ENCODE data around the gene KRTAP2-2.
"Not testable (repeated sequence)": the region's sequence is repeated elsewhere in the genome, so short reads cannot be mapped to it uniquely, and the experiment has no call there.

The KRTAP2-2 gene

DNA sequence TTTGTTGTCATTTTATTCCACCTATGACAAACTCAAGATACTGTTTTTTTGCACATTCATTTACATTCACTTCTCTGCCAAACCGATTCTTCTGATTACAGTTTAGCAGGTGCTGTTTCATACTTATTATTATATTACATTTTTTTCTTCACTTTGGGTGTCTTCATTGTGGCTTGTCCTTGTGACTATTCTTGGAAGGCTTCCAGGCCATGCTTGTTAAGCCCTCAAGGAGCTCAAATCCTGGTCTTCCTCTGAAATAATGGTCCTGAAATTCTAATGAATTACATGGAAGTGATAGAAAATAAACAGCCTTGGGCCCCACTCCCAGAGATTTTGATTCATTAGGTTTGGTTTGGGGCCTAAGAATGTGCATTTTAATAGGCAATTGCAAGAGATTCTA is 9.3 kb upstream of the KRTAP2-2 start:
- no peak for DNase-seq (ENCODE audit: low spot score)

DNA sequence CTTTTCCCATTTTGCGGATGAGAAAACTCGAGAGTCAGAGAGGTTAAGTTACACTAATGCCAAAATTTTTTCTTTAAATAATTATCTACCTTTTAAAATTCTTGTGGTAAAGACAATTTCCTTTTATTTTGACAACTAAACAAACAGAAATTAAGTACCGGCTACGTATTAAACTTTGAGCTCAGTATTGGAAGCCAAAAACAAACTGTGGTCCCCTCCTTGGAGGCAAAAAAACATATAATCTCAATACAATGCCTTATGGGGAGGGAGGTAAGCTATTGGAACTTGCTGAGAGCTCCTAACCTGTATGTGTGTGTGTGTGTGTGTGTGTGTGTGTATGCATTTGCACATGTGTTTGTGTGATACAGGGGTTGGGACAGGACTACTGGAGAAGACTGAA is 8.4 kb upstream of the KRTAP2-2 start:
- DNase-seq (ENCODE audit: low spot score): no peak

DNA sequence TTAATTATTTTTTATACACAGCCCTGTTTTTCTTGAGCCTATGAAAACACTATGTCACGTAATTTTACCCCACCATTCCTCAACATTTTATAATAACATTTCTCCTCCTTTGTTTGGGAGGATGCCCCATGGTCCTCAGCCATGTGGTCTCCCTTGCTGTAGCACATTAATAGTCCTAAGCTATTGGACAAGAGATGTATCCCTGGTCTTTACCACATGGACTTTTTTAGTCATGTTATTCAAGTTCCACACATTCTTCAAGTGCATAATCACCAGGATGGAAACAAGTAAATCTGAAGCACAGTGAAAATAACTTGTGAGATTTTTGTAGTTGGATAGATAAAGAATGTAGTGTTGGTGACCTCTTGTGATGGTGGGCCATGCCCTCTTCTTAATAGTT is 6.9 kb upstream of the KRTAP2-2 start:
- DNase-seq (ENCODE audit: low spot score): no peak

DNA sequence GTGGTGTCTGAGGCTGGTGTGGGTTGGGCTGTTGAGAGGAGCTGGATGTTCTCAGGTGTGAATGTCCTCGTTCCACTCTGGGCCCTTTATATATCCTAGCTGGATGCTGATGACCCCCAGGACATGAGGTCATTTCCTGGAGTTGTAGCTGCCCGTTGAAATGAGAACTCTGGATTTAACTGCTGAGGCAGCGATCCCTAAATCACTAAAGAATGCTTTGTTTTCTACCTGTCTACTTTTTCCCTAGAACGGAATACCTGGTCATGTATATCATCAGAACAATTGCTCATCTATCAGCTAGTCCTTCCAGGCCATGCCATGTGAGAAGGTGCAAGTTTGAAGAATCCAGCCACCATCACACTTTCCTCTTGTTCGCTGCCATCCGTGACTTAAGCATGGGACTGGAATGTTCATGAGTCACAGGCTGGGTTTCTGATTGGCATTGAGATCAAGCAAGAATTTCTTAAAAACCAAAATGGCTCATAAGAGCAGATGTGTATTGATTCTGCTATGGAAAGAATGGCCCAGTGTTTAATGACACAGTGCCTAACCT is 5.1 kb upstream of the KRTAP2-2 start, which contains the start of gene KRTAP2-3:
KRTAP2-3 (minus strand) TSS at position 63 of the 553 bp plus-strand sequence. CDS start 64 bp downstream, outside the sequence.
- DNase-seq (ENCODE audit: low spot score): no peak

GRCh38 chr17:41059276-41060051 is 4.4 kb upstream of the KRTAP2-2 start:
- DNase-seq (ENCODE audit: low spot score): not testable (repeated sequence)

DNA sequence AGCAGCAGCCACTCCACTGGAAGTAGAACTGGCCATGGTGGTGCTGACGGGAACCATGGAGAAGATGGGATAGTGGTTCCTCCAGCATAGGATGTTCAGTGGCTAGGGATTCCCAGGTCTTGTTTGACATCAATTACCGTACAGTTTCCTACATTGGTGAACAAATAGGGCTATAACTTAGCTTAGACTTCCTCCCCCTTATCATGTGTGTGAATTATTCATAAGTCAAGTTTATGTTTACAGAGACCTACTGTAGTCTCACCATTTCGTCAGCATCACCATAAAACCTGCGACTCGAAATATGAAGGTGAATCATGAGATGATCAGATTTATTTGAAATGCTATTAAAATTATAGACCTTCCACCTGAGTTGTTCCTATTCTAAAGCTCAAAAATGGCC is 3.7 kb upstream of the KRTAP2-2 start:
- DNase-seq (ENCODE audit: low spot score): no peak

DNA sequence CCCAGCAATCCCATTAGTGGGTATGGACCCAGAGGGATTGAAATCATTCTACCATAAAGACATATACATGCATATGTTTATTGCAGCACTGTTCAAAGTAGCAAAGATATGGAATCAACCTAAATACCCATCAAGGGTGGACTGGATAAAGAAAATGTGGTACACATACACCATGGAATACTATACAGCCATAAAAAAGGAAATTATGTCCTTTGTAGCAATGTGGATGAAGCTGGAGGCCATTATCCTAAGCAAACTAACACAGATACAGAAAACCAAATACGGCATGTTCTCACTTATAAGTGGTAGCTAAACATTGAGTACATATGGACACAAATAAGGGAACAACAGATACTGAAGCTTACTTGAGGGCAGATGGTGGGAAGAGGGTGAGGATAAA is 2.5 kb upstream of the KRTAP2-2 start:
- DNase-seq (ENCODE audit: low spot score): no peak

DNA sequence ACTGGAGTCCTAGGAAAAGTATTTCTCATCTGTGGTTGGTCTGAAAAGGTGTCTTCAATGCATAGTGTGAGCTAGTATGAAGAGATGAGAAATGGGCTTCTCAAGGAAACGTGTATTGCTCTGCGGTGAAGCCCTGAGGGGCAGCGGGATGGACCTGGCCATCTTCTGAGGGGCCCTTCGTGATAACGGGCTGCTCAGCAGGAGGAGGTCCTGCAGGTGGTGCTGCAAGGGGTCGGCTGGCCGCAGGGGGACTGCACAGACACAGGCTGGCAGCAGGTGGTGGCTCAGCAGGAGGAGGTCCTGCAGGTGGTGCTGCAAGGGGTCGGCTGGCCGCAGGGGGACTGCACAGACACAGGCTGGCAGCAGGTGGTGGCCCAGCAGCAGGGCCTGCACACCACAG is 474 bp downstream of the KRTAP2-2 start:
- DNase-seq (ENCODE audit: low spot score): not testable (repeated sequence)

GRCh38 chr17:41054025-41054424 is 1.0 kb downstream of the KRTAP2-2 start:
- DNase-seq (ENCODE audit: low spot score): no peak

GRCh38 chr17:41052566-41052965 is 2.5 kb downstream of the KRTAP2-2 start:
- no peak for DNase-seq (ENCODE audit: low spot score)

- no peak for DNase-seq (ENCODE audit: low spot score)
Observed at GRCh38 chr17:41049110-41049509, 5.9 kb downstream of the KRTAP2-2 start.

DNA sequence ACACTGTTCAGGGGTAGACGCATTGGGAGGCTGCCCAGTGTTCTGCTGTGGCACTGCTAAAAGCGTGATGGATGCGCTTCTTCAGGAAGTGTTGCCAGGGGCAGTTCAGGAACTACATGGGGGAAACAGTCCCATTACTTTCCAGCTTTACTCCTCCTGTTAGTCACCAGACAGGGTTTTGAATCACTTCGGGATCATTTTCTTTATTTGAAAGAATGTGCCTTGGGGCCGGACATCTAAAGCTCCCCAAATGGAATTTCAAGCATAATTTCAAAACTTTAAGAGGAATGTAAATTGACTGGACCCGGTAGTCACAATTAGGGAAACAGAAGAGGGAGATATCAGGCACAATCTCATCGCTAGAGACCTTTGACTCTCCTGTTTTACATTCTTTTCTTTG is 6.6 kb downstream of the KRTAP2-2 start:
- no peak for DNase-seq (ENCODE audit: low spot score)

DNA sequence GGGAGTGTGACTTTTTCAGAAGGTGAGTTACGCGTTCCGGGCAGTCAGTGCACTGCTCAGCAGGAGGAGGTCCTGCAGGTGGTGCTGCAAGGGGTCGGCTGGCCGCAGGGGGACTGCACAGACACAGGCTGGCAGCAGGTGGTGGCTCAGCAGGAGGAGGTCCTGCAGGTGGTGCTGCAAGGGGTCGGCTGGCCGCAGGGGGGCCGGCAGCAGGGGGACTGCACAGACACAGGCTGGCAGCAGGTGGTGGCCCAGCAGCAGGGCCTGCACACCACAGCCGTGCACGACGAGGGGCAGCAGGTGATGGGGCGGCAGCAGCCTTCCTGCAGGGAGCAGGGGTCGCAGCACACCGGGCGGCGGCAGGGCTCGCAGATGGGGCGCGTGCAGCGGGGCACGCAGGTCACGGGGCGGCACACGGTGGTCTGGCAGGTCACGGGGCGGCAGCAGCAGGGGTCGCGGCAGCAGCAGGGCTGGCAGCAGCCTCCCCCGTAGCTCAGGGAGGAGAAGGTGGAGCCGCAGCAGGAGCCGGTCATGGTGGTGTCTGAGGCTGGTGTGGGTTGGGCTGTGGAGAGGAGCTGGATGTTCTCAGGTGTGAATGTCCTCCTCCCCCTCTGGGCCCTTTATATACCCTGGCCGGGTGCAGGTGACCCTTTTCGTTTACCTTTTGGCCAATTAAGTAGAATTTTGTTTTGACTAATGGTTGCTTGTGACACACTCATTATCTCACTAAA is 8.1 kb downstream of the KRTAP2-2 start, which contains the start of gene KRTAP2-1:
KRTAP2-1 (minus strand) TSS at position 582 of the 731 bp plus-strand sequence; CDS start at position 533, 49 bp downstream.
- DNase-seq (ENCODE audit: low spot score): not testable (repeated sequence)

DNA sequence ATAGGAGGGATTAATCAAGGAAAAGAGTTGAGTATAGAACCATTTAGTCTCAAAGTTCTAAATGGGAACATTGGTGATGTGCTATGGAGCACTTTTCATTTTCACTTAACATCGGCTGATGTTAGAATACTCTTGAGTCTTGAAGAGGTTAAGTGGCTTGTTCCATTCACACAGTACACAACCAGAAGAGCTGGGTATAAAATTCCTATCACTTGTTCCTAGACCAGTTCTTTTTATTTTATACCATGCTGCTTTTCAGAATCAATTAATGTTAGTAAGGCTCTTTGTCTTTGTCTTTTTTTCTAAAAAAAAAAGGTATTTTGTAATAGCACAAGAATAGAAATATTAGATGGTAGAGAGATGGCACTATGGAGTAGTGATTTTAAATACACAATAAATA is 12.1 kb downstream of the KRTAP2-2 start:
- no peak for DNase-seq (ENCODE audit: low spot score)

GRCh38 chr17:41040783-41041571 is 14.1 kb downstream of the KRTAP2-2 start, which contains the start of gene KRTAP1-1:
Gene KRTAP1-1 (minus strand): TSS chr17:41041450. CDS start chr17:41041397, 53 bp downstream.
- DNase-seq (ENCODE audit: low spot score): not testable (repeated sequence)

DNA sequence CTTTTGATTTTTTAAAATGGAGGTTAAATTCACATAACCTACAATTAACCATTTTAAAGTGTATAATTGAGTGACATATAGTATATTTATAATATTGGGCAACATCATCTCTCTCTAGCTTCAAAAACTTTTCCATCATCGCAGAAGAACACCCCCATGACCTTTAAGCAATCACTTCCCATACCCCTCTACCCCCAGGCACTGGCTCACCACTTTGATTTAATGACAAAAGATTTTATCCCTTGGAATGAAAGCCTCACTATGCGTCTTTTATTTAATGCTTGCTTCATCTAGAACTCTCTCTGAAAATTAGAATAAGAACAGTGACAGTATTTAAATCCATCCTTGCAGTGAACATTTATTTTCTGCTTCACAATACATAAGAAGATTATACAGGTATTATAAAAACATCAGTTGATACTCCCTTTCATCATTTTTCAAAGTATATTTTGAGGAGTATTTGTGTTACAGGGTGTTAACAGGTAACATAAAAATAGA is 17.1 kb downstream of the KRTAP2-2 start:
- no peak for DNase-seq (ENCODE audit: low spot score)

DNA sequence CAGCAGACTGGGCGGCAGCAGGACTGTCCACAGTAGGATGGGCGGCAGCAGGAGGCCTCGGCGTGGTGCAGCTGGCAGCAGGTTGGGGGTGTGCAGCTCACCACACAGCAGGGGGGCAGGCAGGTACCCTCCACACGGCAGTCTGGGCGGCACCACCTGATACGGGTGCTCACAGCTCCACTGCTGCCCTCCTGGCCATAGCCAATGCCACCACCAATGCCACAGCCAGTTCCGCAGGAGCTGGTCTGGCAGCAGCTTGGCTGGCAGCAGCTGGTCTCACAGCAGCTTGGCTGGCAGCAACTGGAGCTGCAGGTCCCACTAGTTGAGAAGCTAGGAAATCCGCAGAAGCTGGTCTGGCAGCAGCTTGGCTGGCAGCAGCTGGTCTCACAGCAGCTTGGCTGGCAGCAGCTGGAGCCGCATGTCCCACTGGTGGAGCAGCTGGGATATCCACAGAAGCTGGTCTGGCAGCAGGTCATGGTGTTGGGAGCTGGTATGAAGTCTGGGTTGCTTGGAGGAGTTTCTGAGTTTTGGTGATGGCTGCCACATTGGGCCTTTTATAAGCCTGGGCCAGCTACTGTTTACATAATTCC is 20.6 kb downstream of the KRTAP2-2 start, which contains the start of gene KRTAP1-3:
KRTAP1-3 (minus strand) TSS at position 529 of the 590 bp plus-strand sequence; CDS start at position 476, 53 bp downstream.
- not testable (repeated sequence) for DNase-seq (ENCODE audit: low spot score)

DNA sequence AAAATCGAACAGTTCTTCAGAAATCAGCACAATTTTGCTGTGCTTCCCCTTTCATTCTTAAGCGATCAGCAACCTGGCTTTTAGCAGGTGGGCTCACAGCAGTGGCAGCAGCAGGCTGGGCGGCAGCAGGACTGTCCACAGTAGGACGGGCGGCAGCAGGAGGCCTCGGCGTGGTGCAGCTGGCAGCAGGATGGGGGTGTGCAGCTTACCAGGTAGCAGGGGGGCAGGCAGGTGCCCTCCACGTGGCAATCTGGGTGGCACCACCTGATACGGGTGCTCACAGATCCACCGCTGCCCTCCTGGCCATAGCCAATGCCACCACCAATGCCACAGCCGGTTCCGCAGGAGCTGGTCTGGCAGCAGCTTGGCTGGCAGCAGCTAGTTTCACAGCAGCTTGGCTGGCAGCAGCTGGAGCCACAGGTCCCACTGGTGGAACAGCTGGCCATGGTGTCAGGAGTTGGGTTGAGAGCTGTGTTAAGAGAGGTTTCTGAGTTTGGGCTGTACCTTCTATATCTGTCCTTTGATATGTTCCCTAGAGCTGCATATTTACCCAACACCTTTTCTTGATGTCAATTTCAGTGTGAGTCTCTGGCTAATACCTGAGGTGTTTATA is 25.3 kb downstream of the KRTAP2-2 start, which contains the start of gene KRTAP1-4:
KRTAP1-4 (minus strand) TSS at position 563 of the 613 bp plus-strand sequence; CDS start at position 446, 117 bp downstream.
- no peak for DNase-seq (ENCODE audit: low spot score)

DNA sequence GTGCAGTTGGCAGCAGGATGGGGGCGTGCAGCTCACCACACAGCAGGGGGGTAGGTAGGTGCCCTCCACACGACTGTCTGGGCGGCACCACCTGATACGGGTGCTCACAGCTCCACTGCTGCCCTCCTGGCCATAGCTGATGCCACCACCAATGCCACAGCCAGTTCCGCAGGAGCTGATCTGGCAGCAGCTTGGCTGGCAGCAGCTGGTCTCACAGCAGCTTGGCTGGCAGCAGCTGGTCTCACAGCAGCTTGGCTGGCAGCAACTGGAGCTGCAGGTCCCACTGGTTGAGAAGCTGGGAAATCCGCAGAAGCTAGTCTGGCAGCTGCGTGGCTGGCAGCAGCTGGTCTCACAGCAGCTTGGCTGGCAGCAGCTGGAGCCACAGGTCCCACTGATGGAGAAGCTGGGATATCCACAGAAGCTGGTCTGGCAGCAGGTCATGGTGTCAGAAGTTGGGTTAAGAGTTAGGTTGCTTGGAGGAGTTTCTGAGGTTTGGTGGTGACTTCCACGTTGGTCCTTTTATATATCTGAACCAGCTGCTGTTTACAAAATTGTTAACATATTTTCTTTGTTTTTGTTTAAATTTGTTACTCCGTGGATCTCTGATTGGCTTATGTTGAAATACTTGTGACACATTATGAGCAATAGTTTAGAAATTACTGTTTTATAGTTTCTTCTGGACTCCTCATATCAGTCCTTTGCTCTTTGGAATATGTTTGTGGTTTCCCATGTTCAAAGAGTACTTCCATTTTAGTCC is 28.1 kb downstream of the KRTAP2-2 start, which contains the start of gene KRTAP1-5:
KRTAP1-5 (minus strand) TSS at position 494 of the 757 bp plus-strand sequence; CDS start at position 441, 53 bp downstream.
- no peak for DNase-seq (ENCODE audit: low spot score)

DNA sequence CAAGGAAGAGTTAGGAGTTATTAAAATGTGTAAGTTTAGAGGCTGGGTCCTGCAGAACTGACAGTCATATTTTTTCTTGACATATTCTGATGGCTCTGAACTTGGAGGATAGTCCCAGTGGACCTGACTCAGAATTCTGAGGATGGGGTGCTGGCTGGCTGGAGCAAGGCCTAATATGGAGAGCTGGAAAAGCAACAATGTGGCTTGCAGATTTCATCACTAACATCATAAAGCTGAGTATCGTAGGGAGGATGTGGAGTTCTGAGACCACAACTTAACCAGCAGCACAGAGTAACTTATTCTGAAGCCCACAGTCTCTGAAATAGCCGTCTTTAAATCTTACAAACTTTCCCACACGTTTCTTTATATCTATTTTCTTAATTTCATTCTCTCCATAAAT is 30.3 kb downstream of the KRTAP2-2 start:
- DNase-seq (ENCODE audit: low spot score): no peak

Data from ecto neural progenitor cell (in vitro differentiated cells).